Effector CD8-positive, alpha-beta T cell (primary cell): ENCODE data around the gene ENTREP1.

Experiments
- DNase-seq: peaks from one replicate; lab custom pipeline; 2025; lab: John Stamatoyannopoulos, UW

The ENTREP1 gene

DNA sequence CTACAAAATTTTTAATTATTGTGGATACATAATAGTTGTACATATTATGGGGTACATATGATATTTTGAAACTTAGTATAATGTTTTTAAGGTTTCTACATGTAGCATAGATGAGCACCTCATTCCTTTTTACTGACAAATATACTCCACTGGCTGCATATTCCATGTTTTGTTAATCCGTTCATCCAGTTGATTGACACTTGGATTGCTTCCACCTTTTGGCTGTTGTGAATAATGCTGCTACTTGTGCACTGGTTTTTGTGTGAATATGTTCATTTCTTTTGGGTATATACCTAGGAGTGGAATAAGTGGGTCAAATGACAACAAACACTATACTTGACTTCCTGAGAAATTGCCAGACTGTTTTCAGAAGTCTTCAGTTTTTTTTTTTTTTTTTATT is 2.8 kb upstream of the ENTREP1 start:
- no peak for DNase-seq

DNA sequence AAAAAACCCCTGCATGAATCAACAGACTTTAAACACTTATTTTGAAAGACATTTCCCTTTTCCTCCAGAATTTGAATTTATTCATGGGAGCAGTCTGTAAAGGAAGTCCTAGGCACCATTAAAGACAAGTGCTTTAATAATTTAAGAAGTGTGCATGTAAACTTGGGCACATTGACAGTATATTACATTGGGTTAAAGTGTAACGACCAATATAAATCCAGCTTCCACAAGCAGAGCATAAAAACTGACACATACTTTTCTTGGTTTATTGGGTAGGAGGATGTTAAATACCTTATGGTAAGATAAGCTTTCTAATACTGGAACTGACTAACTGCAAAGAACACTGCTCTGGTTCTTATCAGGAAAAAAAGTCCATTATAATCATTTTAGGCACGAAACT is 1.2 kb upstream of the ENTREP1 start:
- no peak for DNase-seq

DNA sequence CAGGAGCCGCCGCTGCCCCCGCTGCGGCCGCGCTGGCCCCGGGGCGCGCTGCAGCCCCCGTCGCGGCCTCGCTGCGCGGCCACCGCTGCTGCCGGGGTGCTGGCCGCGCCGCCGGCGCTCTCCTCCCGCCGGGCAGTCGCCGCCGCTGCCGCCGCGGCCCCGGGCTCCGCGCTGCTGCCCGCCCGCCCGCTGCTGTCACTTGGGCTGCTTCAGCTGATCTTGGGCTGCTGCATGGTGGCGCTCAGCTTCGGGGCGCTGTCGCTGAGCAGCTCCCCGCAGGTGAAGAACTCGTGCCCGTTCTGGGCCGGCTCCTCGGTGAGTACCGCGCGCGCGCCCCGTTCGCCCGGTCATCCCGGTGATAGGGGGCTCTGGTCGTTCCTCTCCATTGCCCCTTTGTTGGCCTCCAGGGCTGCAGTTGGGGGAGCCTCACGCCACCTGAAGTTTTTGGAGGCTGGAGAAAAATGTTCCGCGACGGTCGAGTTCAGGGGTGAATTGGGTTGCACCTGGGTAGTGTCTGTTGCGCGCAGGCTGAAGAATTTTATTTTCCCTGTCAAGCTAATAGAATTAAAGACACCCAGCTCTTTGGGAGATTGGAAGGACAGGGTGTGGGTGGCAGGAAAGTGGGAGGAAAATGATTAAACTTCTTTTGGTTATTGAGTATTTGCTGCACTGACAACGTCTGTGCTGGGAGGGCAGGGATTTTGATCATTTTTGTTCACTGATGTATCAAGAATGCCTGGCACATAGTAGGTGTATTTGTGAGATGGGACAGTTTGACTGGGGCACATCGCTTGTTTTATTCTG is 596 bp downstream of the ENTREP1 start:
- no peak for DNase-seq

DNA sequence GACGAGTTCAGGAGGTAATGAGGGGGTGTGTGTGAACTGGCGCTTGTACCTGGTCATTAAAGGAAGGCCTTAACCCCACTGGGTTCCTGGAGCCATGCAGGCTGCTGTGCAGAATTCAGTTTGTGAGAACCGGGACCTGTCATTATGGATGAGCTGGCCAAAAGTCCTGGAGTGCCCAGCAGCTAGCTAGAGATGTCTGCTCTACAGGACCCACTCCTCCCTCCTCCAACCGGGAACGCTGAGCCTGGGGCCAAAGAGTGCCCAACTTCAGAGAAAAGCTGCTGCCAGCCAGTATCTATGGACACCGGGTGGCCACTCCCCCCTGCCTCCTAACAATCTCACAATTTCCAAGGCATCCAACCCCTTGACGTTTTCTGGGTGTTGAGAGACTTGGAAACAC is 1.2 kb downstream of the ENTREP1 start:
- DNase-seq = no peak

DNA sequence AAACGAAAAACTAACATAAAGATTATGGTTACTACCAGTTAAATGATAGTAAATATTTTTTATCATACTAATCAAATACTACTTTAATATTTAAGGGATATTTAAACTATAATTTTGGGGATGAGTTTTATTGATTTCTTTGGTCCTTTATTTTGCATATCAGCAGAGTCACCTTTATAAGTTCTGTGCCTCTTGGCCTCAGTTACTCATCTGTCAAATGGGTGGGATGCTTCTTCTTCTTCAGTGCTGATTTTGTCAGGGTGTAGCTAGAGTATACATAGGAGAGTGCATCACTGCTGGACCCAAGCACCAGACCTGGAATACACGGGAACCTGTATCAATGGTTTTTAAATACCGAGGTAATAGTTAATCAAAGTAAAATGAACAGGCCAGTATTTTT is 5.6 kb downstream of the ENTREP1 start:
- DNase-seq = no peak

DNA sequence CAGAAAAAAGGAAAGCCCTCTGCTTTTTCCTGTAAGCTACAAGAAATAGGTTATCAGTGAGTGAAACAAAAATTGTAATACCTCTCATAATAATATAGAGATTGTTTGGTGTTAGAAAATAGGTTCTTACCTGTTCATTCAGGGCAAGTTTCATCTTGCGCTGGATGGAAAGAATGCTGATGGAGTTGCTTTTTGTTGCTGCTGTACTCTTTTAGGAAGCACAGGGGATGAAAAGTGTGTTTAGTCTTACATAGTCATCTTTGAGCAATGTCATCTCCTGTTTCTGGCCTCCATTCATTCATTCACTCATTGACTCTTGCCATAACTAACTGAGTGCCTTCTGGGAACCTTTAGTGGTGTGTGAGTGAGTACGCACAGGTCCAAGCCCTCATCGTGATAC is 6.4 kb downstream of the ENTREP1 start:
- DNase-seq = no peak

DNA sequence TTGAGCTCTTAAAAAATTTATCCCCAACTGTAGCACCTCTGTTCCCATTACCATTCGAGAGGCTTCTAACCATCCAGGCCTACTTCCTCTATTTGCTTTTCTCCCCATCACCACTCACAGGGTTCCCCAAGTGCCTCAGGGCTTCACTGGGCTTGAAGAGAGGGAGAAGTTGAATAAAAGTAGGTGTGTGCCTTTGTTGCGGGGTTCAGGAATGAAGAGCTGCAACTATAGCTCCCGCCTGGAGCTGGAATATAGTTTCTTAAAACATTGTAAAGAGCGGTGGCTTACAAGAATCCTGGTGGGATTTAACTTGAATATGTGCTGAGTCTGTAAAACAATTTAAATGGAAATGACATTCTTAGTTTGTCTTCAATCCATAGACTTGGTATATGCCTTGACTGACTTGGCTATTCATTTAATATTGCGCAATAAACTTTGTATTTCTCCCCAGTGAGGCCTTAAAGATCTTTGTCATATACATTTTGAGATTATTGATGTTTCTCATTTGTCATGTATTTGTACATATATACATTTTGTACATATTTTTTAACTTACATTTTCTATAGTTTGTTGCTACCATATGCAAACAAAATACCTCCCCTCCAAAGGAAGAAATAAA is 7.2 kb downstream of the ENTREP1 start:
- DNase-seq = no peak

DNA sequence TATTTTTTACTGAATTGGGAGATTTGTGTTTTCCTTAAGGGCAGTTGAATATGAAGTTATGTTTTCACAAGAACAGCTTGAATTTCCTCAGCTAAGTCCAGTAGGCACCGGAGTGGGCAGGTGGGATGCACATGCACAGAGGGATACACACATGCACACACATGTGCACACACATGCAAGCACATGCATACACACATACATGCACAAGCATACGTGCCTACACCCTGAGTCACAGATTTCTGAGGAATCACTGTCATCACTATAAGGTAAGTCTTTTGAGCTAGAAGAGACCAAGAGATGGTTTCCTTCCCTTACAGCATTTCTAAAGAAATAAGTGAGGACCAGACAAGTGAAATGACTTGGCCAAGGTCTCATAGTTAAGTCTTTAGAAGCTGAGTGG is 8.7 kb downstream of the ENTREP1 start:
- DNase-seq = no peak

DNA sequence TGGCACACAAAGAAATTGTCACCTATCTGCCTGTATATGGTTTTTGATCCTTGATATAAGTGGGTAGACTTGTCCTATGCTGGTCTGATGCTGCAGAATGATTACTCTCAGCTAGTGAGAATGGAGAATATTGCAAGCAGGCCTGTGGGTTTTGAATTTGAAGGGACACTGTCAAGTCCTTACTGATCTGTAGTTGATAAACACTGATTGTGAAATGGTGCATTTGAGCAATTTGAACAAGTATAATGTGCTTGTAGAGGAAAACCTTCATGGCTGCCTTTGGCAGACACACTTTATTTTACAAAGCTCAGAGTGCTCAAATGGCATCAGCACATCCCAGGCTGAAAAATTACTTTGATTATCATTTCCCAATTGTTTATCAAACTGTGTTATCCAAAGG is 9.3 kb downstream of the ENTREP1 start:
- no peak for DNase-seq

DNA sequence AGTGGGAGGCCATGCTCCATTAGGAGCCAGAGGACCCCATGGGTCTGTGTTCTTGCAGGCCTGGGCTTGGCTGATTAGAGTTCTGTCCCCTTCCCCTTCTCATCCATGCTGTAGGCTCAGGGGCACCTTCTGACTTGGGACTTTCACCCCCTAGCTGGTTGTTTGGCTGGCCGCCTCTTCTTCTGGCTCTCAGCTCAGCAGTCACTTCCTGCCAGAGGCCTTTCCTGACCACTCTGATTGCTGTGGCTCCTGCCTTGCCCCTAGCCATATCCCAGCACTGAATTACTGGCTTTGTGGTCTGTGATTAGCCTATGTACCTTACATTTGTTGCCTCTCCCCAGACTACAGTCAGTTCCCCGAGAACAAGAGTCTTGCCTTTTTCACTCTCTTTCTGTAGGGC is 14.6 kb downstream of the ENTREP1 start:
- DNase-seq = no peak

DNA sequence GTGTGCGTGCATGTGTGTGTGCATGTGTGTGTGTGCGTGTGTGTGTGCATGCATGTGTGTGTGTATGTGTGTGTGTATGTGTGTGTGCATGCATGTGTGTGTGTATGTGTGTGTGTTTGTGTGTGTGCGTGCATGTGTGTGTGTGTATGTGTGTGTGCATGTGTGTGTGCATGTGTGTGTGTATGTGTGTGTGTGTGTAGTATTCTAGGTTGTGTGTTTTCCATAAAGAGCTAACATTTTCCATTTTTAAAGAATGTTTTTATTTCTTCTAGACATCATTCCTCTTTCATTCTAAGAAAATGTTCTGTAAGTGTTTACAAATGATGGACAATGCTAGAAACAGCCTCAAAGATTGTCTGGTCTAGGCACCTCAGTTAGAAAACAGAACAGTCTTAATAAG is 15.6 kb downstream of the ENTREP1 start:
- DNase-seq = no peak

DNA sequence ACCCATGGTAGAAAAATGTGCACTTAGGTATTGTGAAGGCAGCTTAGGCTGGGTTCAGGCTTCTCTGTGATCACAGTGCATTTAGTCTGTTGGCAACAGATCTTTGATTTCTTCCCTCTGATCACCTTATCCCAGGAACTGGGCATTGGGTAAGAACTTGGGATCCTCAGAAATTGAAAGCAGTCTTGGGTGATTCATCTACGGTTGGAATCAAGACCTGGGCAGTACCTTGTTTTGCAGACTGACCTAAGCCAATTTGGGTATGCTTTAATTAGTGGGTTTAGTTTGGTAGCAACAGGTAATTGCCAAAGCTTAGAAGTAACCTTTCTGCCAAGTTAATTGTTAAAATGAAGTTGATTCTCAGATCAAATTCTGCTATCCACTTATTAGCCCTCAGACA is 17.8 kb downstream of the ENTREP1 start:
- DNase-seq = no peak

DNA sequence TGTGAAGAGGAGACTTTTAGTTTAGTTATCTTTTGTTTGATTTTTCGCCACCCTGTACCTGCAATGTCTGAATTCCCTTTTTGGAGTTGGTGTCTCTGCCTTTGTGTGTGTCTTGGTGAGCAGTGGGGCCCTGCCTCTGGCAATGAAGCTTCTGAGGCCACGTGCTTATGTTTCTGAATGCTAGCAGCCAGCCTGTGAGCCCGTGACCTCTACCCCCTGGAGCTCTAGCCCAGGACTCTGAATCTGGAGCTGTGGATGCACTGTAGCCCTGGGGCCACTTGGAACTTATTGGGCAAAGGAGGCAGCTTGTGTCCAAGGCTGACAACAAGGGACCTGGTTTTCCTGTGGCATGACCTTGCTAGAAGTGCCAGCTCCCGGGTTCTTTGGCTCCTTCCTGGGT is 19.4 kb downstream of the ENTREP1 start:
- no peak for DNase-seq

DNA sequence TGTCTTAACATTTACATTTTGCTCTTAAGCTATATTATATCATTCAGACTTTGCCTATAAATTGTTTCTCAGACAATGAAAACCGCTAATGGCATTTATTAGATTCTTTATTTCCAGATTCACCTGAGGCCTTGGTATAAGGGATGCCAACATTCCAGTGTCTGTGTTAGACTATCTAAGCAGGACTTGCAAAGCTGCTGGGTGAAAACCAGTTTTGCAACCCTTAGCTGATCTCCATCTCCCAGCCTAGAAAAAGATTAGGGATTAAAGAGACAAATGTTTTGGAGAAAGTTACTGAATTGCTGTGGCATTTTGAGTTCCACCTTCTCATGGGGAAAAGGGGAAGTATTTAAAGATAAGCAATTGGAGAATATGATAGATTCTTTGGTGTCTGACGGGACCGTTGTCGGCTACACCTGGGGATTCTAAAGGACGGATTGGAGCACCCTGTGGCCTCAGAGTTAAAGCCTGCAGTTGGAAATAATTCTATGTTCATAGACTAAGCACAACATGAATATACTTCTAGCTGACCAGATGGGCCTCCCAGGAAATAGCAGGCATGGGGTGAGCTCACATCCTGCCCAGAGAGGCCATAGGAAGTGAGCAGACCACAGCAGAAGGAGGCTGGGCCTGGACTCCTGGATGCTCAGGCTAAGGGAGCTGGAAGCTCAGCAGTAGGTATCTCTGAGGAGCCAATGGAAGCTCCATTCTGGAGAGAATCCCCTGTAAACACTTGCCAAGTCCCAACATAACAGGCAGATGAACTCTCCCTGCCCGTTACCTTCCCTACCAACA is 21.8 kb downstream of the ENTREP1 start:
- no peak for DNase-seq

DNA sequence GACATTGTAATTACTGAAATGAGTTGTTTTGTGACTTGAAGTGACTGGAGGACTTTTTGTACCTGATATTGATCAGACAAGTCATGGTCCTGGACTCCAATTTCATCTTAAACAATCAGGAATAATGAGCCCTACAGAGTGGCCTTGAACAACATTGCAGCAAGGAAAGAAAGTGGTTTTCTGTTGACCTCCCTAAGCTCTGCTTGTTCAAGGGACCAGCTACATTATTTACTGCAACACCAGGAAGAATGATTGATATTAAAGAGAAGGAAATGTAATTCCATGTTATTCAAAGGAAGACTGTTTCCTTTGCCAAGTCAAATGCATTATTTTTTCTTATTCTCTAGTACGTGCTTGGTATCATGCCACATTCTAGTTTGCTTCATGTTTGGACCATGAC is 22.6 kb downstream of the ENTREP1 start:
- no peak for DNase-seq

DNA sequence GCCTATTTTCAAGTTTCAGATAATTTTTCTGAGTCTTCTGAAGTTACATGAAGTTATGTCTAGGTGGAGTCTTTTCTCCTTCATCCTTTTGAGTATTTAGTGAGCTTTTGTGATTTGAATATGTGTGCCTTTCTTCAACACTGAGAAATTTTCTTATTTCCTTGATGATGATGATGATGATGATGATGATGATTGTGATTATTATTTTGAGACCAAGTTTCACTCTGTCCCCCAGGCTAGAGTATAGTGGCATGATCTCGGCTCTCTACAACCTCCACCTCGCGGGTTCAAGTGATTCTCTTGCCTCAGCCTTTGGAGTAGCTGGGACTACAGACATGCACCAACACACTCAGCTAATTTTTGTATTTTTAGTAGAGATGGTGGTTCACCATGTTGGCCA is 26.2 kb downstream of the ENTREP1 start:
- DNase-seq = no peak

DNA sequence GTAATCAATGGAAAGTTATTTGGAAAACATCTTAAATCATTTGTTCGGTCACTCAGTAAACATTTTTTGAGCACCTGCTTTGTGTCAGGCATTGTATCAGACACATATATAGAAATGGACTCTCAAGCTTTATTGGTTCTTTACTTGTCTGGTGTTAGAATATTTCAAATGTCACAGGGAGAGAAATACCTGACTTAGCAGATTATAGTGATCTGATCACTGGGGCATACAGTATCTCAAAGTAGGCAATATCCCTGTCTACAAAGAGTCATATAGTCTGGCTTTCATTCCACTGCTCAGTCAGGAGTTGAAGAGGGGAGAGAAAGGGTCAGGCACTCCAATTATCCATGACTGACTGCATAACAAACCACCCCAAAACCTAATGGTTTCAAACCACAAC is 30.2 kb downstream of the ENTREP1 start:
- no peak for DNase-seq

DNA sequence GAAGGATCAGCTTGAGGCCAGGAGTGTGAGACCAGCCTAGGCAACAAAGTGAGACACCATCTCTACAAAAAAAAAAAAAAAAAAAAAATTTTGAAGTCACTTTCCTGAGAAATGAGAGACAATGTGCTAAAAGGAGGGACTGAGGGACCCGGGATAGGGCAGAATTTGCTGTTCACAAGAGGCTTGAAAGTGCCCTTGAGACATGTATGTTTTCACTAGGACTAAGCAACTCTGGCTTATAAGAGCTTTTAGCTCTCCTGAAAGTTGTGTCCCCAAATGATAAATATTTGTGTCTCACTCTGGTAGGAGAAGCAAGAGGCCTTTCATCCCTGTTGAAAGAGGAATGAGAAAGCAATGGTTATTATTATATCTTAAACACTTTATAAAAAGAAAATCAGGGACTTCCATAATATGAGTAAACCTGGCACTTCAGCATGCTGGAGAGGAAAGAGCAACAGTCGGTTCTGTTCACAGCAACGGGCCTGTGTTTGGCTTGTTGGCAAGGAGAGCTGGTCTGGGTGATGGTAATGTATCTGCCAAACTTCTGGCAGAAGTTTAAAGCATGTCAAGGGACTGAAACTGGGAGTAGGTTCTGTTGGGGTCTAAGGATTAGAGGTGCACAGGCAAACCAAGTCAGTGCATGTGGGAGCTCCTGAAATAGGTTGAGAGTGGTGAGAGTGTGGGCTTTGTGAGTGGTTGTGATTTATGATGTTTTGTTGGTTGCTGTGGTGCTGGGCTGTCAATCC is 32.2 kb downstream of the ENTREP1 start:
- no peak for DNase-seq

DNA sequence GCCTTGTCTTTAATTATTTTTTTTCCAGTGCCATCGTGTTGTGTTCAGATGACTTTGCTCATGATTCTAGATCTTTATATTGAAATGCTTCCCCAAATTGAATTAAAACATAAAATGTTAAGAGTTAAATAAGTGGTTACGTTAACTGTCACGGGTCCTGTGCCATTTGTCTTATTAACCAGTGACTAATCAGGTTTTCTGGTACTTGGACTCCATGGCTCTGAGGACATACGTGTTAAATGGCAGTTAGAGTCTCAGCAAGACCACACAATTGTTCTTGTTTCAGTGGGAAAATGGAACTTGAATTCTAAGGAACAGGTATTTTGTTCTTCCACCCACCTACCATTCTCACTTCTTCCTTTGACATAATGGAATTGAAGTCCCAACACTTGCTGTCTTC is 32.8 kb downstream of the ENTREP1 start:
- DNase-seq = no peak

DNA sequence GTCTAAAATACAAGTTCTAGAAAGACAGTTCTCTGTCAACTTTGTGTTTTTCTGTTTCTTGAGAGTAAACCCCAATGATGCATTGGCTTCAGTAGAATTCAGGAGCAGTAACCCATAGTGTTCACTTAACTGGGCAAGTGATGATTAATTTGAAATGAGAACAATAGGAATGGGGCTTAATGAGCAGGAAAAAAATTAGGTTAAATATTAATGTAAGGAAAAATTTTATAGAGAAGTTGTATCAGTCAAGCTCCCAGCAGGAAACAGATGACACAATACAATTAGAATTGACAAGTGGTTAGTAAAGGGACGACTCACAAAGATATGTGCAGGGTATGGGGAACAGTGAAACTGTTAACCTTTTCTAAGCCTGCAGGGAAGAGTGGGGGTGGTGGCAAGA is 38.2 kb downstream of the ENTREP1 start:
- DNase-seq = no peak

DNA sequence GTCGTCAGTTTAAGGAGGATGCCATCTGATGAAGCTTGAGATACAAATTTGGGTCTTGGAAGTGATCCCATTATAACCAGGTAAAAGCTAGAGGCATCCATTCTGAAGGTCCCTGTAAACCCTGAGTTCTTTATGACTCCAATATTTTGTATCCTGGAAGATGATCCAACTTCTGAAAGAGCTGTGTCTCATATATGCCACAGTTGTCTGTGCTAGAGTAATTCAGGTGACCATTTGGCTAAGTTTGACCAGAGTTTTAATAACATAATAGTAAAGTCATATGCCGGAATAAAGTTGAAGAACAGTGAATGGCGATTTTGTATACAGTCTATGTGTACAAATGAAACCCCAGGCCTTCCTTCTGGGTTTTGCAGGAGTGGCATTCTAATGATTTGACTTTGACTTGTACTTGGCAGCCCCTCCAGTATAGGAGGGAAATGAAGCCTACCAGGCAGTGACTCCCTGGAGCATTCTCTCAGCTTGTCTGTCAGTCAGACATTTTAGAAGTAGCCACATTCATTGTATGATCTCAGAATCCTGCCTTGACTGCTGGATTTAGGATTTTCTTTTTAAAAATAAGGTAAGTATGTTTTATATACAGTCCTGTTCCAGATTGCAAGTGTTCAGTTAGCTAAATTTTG is 39.6 kb downstream of the ENTREP1 start:
- no peak for DNase-seq

DNA sequence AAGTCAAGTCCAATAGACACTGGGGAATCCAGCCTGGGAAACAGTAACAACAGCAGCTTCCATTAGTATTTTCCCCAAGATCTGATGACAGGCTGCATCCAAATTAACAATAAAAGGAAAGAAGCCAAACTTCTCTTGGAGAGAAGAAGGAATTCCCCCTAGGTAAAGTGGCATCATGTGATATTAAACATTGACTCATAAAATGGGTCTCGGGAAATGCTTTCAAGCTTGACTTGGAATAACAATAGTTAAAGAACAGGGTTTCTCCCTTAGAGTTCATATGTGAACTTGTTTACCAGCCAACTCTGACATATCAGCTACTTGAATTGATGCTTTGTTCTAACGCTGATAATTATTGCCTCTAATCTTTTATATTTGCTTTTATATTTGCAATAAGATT is 45.4 kb downstream of the ENTREP1 start:
- no peak for DNase-seq
